Muscle layer of duodenum (tissue), 2 donors: ENCODE data around the gene MYF6.

Source experiments
- H3K27ac ChIP-seq: one replicate; pipeline ENCODE4 v1.7.0; 2013; ENCODE audit warnings: mild to moderate bottlenecking, low read length
- H3K27me3 ChIP-seq: one replicate; pipeline ENCODE4 v1.7.0; 2013; ENCODE audit warnings: low read depth, mild to moderate bottlenecking, control low read depth, low read length
- H3K36me3 ChIP-seq, 2 donors: one replicate each; pipeline ENCODE4 v1.7.0; 2013; ENCODE audit warnings: low read length in 2 of 2, control low read depth in 1 of 2, mild to moderate bottlenecking in 1 of 2; ENCODE audit not compliant: insufficient read depth in 2 of 2, control insufficient read depth in 1 of 2
- H3K4me1 ChIP-seq, 2 donors: one replicate each; pipeline ENCODE4 v1.7.0; 2013; ENCODE audit warnings: low read length in 2 of 2, mild to moderate bottlenecking in 2 of 2, control low read depth in 1 of 2, moderate library complexity in 1 of 2; ENCODE audit not compliant: insufficient read depth in 2 of 2, control insufficient read depth in 1 of 2
- H3K4me3 ChIP-seq, 2 donors: one replicate each; pipeline ENCODE4 v1.7.0; 2013; ENCODE audit warnings: low read length in 2 of 2, low read depth in 1 of 2, mild to moderate bottlenecking in 1 of 2
- H3K9me3 ChIP-seq, 2 donors: one replicate each; pipeline ENCODE4 v1.7.0; 2013; ENCODE audit warnings: low read length in 2 of 2, control low read depth in 1 of 2, mild to moderate bottlenecking in 1 of 2; ENCODE audit not compliant: control insufficient read depth in 1 of 2
- donor health status: healthy.

The MYF6 gene

GRCh38 chr12:80716696-80717469 lies 9.4 kb downstream of the MYF6 start, which contains the start of gene MYF5:
MYF5 (plus strand) TSS chr12:80716912; CDS start chr12:80717064, 152 bp downstream.
- Histone ChIP-seq H3K4me3 (no peak within 1 kb of the TSS), H3K36me3 (no peaks in the 10 kb centered on the region), H3K27ac (no peak within 1 kb of the TSS), H3K27me3 (peaks cover 29% of the 10 kb centered on the region), H3K9me3 (peaks cover 0 to 5% of the 10 kb centered on the region in 2 donors), H3K4me1 (no peaks in the 10 kb centered on the region)

GRCh38 chr12:80717856-80718255 lies 10.4 kb downstream of the MYF6 start:
- Histone ChIP-seq H3K36me3 (no peaks in the 10 kb centered on the region), H3K27ac (no peak overlapping the region), H3K9me3 (peaks cover 0 to 5% of the 10 kb centered on the region in 2 donors), H3K4me1 (no peaks in the 10 kb centered on the region), H3K4me3 (no peak overlapping the region), H3K27me3 (peaks cover 29% of the 10 kb centered on the region)

GRCh38 chr12:80720516-80720915 lies 13.1 kb downstream of the MYF6 start:
- Histone ChIP-seq H3K36me3 (no peaks in the 10 kb centered on the region), H3K27me3 (peaks cover 16% of the 10 kb centered on the region), H3K4me1 (no peaks in the 10 kb centered on the region), H3K4me3 (no peak overlapping the region), H3K27ac (no peak overlapping the region), H3K9me3 (peaks cover 0 to 5% of the 10 kb centered on the region in 2 donors)

- peaks cover 8% of the 10 kb centered on the region for H3K27me3 ChIP-seq
- no peak overlapping the region for H3K4me3 ChIP-seq
- peaks cover 0 to 5% of the 10 kb centered on the region in 2 donors for H3K9me3 ChIP-seq
- no peak overlapping the region for H3K27ac ChIP-seq
- no peaks in the 10 kb centered on the region for H3K4me1 ChIP-seq
- no peaks in the 10 kb centered on the region for H3K36me3 ChIP-seq
Observed at GRCh38 chr12:80721326-80721725, 13.9 kb downstream of the MYF6 start.

GRCh38 chr12:80745851-80746505 lies 38.5 kb downstream of the MYF6 start:
- Histone ChIP-seq H3K9me3 (no peaks in the 10 kb centered on the region), H3K36me3 (no peaks in the 10 kb centered on the region), H3K27me3 (no peaks in the 10 kb centered on the region), H3K4me3 (no peak overlapping the region), H3K27ac (no peak overlapping the region), H3K4me1 (no peaks in the 10 kb centered on the region)

GRCh38 chr12:80747800-80748199 lies 40.4 kb downstream of the MYF6 start:
- H3K4me1 ChIP-seq: no peaks in the 10 kb centered on the region
- no peaks in the 10 kb centered on the region for H3K9me3 ChIP-seq
- H3K36me3 ChIP-seq: no peaks in the 10 kb centered on the region
- H3K4me3 ChIP-seq: no peak overlapping the region
- H3K27me3 ChIP-seq: no peaks in the 10 kb centered on the region
- no peak overlapping the region for H3K27ac ChIP-seq

GRCh38 chr12:80749456-80749855 lies 42.0 kb downstream of the MYF6 start:
- Histone ChIP-seq H3K9me3 (no peaks in the 10 kb centered on the region), H3K36me3 (no peaks in the 10 kb centered on the region), H3K4me3 (no peak overlapping the region), H3K4me1 (no peaks in the 10 kb centered on the region), H3K27me3 (no peaks in the 10 kb centered on the region), H3K27ac (no peak overlapping the region)

GRCh38 chr12:80752464-80752863 lies 45.0 kb downstream of the MYF6 start:
- H3K36me3 ChIP-seq: no peaks in the 10 kb centered on the region

GRCh38 chr12:80754274-80754673 lies 46.8 kb downstream of the MYF6 start:
- Histone ChIP-seq H3K27ac (no peak overlapping the region), H3K4me3 (no peak overlapping the region), H3K36me3 (no peaks in the 10 kb centered on the region), H3K9me3 (no peaks in the 10 kb centered on the region), H3K4me1 (no peaks in the 10 kb centered on the region), H3K27me3 (no peaks in the 10 kb centered on the region)

More at GRCh38 chr12:80752464-80752863, 45.0 kb downstream of the MYF6 start:
- Histone ChIP-seq H3K27me3 (no peaks in the 10 kb centered on the region), H3K4me1 (no peaks in the 10 kb centered on the region), H3K9me3 (no peaks in the 10 kb centered on the region), H3K4me3 (no peak overlapping the region), H3K27ac (no peak overlapping the region)

GRCh38 chr12:80756875-80757274 lies 49.4 kb downstream of the MYF6 start:
- no peaks in the 10 kb centered on the region for H3K9me3 ChIP-seq
- H3K4me1 ChIP-seq: no peaks in the 10 kb centered on the region
- no peak overlapping the region for H3K27ac ChIP-seq
- H3K27me3 ChIP-seq: no peaks in the 10 kb centered on the region
- no peaks in the 10 kb centered on the region for H3K36me3 ChIP-seq
- no peak overlapping the region for H3K4me3 ChIP-seq
